ENCODE measurements around the gene GPAT3. TPM values are rescaled to one million over a fixed set of nuclear protein-coding genes. Genes with fewer than 3 reads are reported as not detected.
"Not testable (repeated sequence)": the region's sequence is repeated elsewhere in the genome, so short reads cannot be mapped to it uniquely, and the experiment has no call there.

Gene GPAT3
- total RNA-seq, 3 donors from 2014 or later: 16.7 to 43.3 (median 26.4) TPM

GRCh38 chr4:83574247-83574646 lies 38.3 kb downstream of the GPAT3 start:
- DNase-seq: no peak
- ATAC-seq: peak; percentile 84
- TF ChIP-seq, protein P1, sequence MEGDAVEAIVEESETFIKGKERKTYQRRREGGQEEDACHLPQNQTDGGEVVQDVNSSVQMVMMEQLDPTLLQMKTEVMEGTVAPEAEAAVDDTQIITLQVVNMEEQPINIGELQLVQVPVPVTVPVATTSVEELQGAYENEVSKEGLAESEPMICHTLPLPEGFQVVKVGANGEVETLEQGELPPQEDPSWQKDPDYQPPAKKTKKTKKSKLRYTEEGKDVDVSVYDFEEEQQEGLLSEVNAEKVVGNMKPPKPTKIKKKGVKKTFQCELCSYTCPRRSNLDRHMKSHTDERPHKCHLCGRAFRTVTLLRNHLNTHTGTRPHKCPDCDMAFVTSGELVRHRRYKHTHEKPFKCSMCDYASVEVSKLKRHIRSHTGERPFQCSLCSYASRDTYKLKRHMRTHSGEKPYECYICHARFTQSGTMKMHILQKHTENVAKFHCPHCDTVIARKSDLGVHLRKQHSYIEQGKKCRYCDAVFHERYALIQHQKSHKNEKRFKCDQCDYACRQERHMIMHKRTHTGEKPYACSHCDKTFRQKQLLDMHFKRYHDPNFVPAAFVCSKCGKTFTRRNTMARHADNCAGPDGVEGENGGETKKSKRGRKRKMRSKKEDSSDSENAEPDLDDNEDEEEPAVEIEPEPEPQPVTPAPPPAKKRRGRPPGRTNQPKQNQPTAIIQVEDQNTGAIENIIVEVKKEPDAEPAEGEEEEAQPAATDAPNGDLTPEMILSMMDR (IDR thresholded peaks at IDR 0.05): no peak
- intact Hi-C loops (cut with DNase I, micrococcal nuclease): no loop called here
- H3K4me3 ChIP-seq: no peak overlapping the region
- no peaks in the 10 kb centered on the region for H3K36me3 ChIP-seq (ENCODE audit: low read depth)
- no peaks in the 10 kb centered on the region for H3K9me3 ChIP-seq
- peaks cover 4% of the 10 kb centered on the region for H3K4me1 ChIP-seq (ENCODE audit: low read depth)

- H3K4me3 ChIP-seq; H3K36me3 ChIP-seq (ENCODE audit: low read depth); H3K9me3 ChIP-seq; DNase-seq; intact Hi-C loops (cut with DNase I, micrococcal nuclease); ATAC-seq; H3K4me1 ChIP-seq (ENCODE audit: low read depth): not testable (repeated sequence)
These were observed 40.3 kb downstream of the GPAT3 start for GRCh38 chr4:83576237-83576636.

GRCh38 chr4:83581411-83582288 lies 45.7 kb downstream of the GPAT3 start:
- intact Hi-C loops (cut with DNase I, micrococcal nuclease): no loop called here
- TF ChIP-seq, protein P1 (IDR thresholded peaks at IDR 0.05): no peak
- Histone ChIP-seq H3K4me1 (ENCODE audit: low read depth) (no peaks in the 10 kb centered on the region), H3K36me3 (ENCODE audit: low read depth) (no peaks in the 10 kb centered on the region), H3K9me3 (no peaks in the 10 kb centered on the region), H3K4me3 (no peak overlapping the region)
- DNase-seq (no peak), ATAC-seq (peak; percentile 78)

- DNase-seq (peak in 2 of 3 donors; percentile 63 to 82), ATAC-seq (peak; percentile 90)
- Histone ChIP-seq H3K9me3 (no peaks in the 10 kb centered on the region), H3K4me1 (ENCODE audit: low read depth) (no peaks in the 10 kb centered on the region), H3K4me3 (no peak overlapping the region), H3K36me3 (ENCODE audit: low read depth) (no peaks in the 10 kb centered on the region)
- TF ChIP-seq, protein P1 (IDR thresholded peaks at IDR 0.05): no peak
- intact Hi-C loops (cut with DNase I, micrococcal nuclease): no loop called here
These were observed 46.4 kb downstream of the GPAT3 start for GRCh38 chr4:83582289-83582785.

GRCh38 chr4:83585982-83586508 lies 50.1 kb downstream of the GPAT3 start:
- Histone ChIP-seq H3K9me3 (no peaks in the 10 kb centered on the region), H3K4me3 (no peak overlapping the region), H3K36me3 (ENCODE audit: low read depth) (no peaks in the 10 kb centered on the region), H3K4me1 (ENCODE audit: low read depth) (no peaks in the 10 kb centered on the region)
- ATAC-seq: no peak
- no peak for DNase-seq
- TF ChIP-seq, protein P1 (IDR thresholded peaks at IDR 0.05): no peak
- intact Hi-C loops (cut with DNase I, micrococcal nuclease): no loop called here

DNA sequence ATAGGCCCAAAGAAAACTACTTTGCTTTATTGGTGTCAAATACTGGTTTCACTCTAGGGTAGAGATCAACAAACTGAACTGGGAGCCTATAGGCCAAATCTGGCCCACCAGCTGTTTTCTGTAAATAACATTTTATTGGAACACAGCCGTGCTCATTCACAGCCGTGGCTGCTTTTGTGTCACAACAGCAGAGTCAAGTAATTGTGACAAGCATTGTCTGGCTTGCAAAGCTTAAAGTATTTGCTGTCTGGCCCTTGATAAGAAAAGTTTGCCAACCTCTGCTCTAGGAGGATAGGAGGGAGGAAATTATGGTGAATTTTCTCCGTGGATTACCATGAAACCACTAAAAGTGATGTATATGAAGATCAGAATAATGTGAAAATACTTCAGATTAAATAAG lies 53.4 kb downstream of the GPAT3 start:
- intact Hi-C loops (cut with DNase I, micrococcal nuclease): no loop called here
- no peak overlapping the region for H3K4me3 ChIP-seq
- H3K9me3 ChIP-seq: no peaks in the 10 kb centered on the region
- TF ChIP-seq, protein P1 (IDR thresholded peaks at IDR 0.05): no peak
- no peaks in the 10 kb centered on the region for H3K4me1 ChIP-seq (ENCODE audit: low read depth)
- H3K36me3 ChIP-seq (ENCODE audit: low read depth): no peaks in the 10 kb centered on the region
- no peak for ATAC-seq
- DNase-seq: no peak
